Tibial nerve (tissue), 4 donors: ENCODE measurements around the gene DYNC2I2. TPM values are rescaled to one million over a fixed set of nuclear protein-coding genes. Genes with fewer than 3 reads are reported as not detected.
"Not testable (repeated sequence)": the region's sequence is repeated elsewhere in the genome, so short reads cannot be mapped to it uniquely, and the experiment has no call there.

Experiments
- DNase-seq, 2 donors: peaks; one replicate each; pipeline ENCODE4 v3.0.0-alpha.2; 2019; ENCODE audit warnings: low spot score in 2 of 2
- H3K27ac ChIP-seq, 4 donors: fragments of 200-600 bp; sonication (generic) in 3 of 4; one replicate each; pipeline ENCODE4 v1.5.1; 2017 to 2019; ENCODE audit warnings: mild to moderate bottlenecking in 1 of 4
- H3K27me3 ChIP-seq, 2 donors: fragments of 200-600 bp; sonication (generic) in 1 of 2; one replicate each; pipeline versions ENCODE4 v1.5.1 to v1.6.0; 2017 to 2019
- H3K36me3 ChIP-seq, 3 donors: fragments of 200-600 bp; sonication (generic); one replicate each; pipeline ENCODE4 v1.5.1; 2018 to 2019
- H3K4me1 ChIP-seq, 4 donors: fragments of 200-600 bp; sonication (generic) in 3 of 4; one replicate each; pipeline ENCODE4 v1.5.1; 2017 to 2019
- H3K4me3 ChIP-seq, 4 donors: fragments of 200-600 bp; sonication (generic) in 3 of 4; one replicate each; pipeline ENCODE4 v1.5.1; 2017 to 2019; ENCODE audit warnings: mild to moderate bottlenecking in 1 of 4, moderate library complexity in 1 of 4
- H3K9me3 ChIP-seq, 4 donors: fragments of 200-600 bp; sonication (generic) in 3 of 4; one replicate each; pipeline ENCODE4 v1.5.1; 2017 to 2019
- CTCF ChIP-seq, 5 experiments: fragments of 200-600 bp in 3 of 5; fragments of 450-650 bp in 2 of 5; sonication (generic) in 3 of 5; IDR thresholded peaks; one replicate each; pipeline ENCODE4 v1.5.1; 2016 to 2019; ENCODE audit warnings: antibody characterized with exemption in 5 of 5, mild to moderate bottlenecking in 3 of 5, moderate library complexity in 2 of 5
- EP300 ChIP-seq, 2 donors: sonication (generic); formaldehyde crosslinking; IDR thresholded peaks; one replicate each; pipeline ENCODE4 v1.6.1; 2017; ENCODE audit warnings: antibody characterized with exemption in 2 of 2, mild to moderate bottlenecking in 1 of 2
- POLR2A ChIP-seq, 2 donors: fragments of 450-650 bp; IDR thresholded peaks; one replicate each; pipeline ENCODE4 v1.6.1; 2017; ENCODE audit warnings: antibody characterized with exemption in 2 of 2, mild to moderate bottlenecking in 2 of 2, moderate library complexity in 2 of 2
- WGBS, 2 donors: methylation state at CpG; one replicate each; pipeline ENCODE4 v1.1.5; 2018; 5-methylcytosine and 5-hydroxymethylcytosine counted together
- total RNA-seq, 4 donors: library from RNA; depleted of rRNA; stranded (reverse); fragments of >200 nt; gene quantifications; one replicate each; pipeline ENCODE4 v1.1.0, GENCODE V29; 2016

Gene DYNC2I2
- total RNA-seq, 4 donors from 2014 or later = 53.8 to 117 (median 111) TPM

DNA sequence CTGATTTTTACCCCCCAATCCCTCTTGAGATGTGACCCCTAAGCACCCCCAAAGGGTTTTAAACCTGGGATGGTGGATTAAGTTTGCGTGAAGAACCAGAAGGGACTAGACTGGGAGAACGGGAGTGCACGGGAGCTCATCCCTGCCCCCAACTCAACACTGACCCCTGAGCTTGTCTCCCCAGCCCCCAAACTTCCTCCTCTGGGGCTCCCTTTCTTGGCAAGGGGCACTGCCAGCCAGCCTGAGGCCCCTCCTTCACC lies 27.3 kb upstream of the DYNC2I2 start:
- Histone ChIP-seq H3K4me3 (peak overlapping the region; percentile 24 to 68 (median 45)), H3K9me3 (no peaks in the 10 kb centered on the region), H3K36me3 (no peaks in the 10 kb centered on the region), H3K27ac (peak overlapping the region; percentile 49 to 88 (median 84)), H3K4me1 (peaks cover 0 to 42% (median 15%) of the 10 kb centered on the region in 4 donors), H3K27me3 (no peaks in the 10 kb centered on the region)
- TF ChIP-seq EP300 (IDR thresholded peaks at IDR 0.05) (no peak), POLR2A (IDR thresholded peaks at IDR 0.05) (no peak), CTCF (IDR thresholded peaks at IDR 0.05) (no peak)
- WGBS, 2 donors = 0 to 2% methylated on average over 3 of the region's 3 CpGs
- DNase-seq = no peak

GRCh38 chr9:128683340-128684064 lies 26.9 kb upstream of the DYNC2I2 start:
- TF ChIP-seq POLR2A (IDR thresholded peaks at IDR 0.05) = no peak
- peak in 1 of 2 donors; percentile 18 for TF ChIP-seq EP300 (IDR thresholded peaks at IDR 0.05)
- TF ChIP-seq CTCF (IDR thresholded peaks at IDR 0.05) = no peak
- 11 to 12% methylated on average over 21 of the region's 21 CpGs for WGBS, 2 donors
- Histone ChIP-seq H3K27me3 (no peaks in the 10 kb centered on the region), H3K27ac (peak overlapping the region; percentile 49 to 88 (median 84)), H3K36me3 (no peaks in the 10 kb centered on the region), H3K9me3 (no peaks in the 10 kb centered on the region), H3K4me3 (peak overlapping the region; percentile 24 to 68 (median 45)), H3K4me1 (peaks cover 0 to 42% (median 15%) of the 10 kb centered on the region in 4 donors)
- peak in 1 of 2 donors; percentile 32 for DNase-seq

DNA sequence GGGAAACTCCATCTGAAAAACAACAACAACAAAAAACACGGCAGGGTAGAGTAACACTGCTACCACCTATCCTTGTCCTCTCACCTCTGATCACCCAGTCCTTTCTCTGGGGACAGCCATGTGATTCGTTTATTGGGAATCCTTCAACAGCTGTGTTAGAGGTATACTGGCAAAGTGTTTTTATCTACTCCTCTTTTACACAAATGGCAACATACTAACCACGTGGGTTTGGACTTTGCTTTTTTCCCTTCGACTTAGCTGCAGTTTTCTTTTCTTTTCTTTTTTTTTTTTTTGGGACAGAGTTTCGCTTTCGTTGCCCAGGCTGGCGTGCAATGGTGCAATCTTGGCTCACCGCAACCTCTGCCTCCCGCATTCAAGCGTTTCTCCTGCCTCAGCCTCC lies 21.1 kb upstream of the DYNC2I2 start:
- WGBS, 2 donors = 86 to 88% methylated on average over 10 of the region's 10 CpGs
- Histone ChIP-seq H3K27ac (no peak overlapping the region), H3K36me3 (no peaks in the 10 kb centered on the region), H3K4me3 (no peak overlapping the region), H3K27me3 (no peaks in the 10 kb centered on the region), H3K9me3 (no peaks in the 10 kb centered on the region), H3K4me1 (peaks cover 0 to 1% (median 0%) of the 10 kb centered on the region in 4 donors)
- no peak for TF ChIP-seq CTCF (IDR thresholded peaks at IDR 0.05)
- TF ChIP-seq EP300 (IDR thresholded peaks at IDR 0.05) = no peak
- no peak for TF ChIP-seq POLR2A (IDR thresholded peaks at IDR 0.05)
- no peak for DNase-seq

DNA sequence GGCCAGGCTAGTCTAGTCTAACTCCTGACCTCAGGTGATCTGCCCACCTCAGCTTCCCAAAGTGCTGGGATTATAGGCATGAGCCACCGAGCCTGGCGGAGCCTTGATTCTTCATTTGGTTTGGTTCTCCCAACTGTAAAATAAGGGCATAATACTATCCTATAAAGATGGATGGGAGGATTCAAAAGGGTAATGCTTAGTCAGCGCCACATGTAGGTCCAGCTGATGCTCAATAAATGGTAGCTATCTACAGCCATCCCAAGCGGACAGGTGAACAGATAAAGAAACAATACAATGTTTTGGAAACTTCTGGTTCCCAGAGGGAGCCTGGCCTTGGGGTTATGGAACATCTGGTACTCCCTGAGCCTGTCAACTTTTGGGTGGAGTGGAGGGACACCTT lies 18.7 kb upstream of the DYNC2I2 start:
- DNase-seq = no peak
- Histone ChIP-seq H3K27ac (no peak overlapping the region), H3K36me3 (no peaks in the 10 kb centered on the region), H3K4me3 (no peak overlapping the region), H3K4me1 (no peaks in the 10 kb centered on the region), H3K27me3 (no peaks in the 10 kb centered on the region), H3K9me3 (no peaks in the 10 kb centered on the region)
- 94 to 98% methylated on average over 4 of the region's 4 CpGs for WGBS, 2 donors
- TF ChIP-seq EP300 (IDR thresholded peaks at IDR 0.05) (no peak), POLR2A (IDR thresholded peaks at IDR 0.05) (no peak), CTCF (IDR thresholded peaks at IDR 0.05) (no peak)

DNA sequence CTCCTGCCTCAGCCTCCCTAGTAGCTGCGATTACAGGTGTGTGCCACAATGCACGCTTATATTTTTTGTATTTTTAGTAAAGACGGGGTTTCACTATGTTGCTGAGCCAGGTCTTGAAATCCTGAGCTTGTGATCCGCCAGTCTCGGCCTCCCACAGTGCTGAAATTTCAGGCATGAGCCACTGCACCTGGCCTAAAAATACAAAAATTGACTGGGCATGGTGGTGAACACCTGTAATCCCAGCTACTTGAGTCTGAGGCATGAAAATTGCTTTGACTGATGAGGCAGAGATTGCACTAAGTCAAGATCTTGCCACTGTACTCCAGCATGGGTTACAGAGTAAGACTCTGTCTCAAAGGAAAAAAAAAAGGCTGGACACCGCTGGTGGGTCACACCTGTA lies 13.1 kb upstream of the DYNC2I2 start:
- Histone ChIP-seq H3K27me3 (no peaks in the 10 kb centered on the region), H3K4me3 (no peak overlapping the region), H3K4me1 (no peaks in the 10 kb centered on the region), H3K9me3 (no peaks in the 10 kb centered on the region), H3K27ac (no peak overlapping the region), H3K36me3 (no peaks in the 10 kb centered on the region)
- no peak for TF ChIP-seq EP300 (IDR thresholded peaks at IDR 0.05)
- TF ChIP-seq CTCF (IDR thresholded peaks at IDR 0.05) = no peak
- no peak for TF ChIP-seq POLR2A (IDR thresholded peaks at IDR 0.05)
- DNase-seq = no peak
- WGBS, 2 donors = 94 to 98% methylated on average over 6 of the region's 6 CpGs

GRCh38 chr9:128666481-128666941 lies 9.9 kb upstream of the DYNC2I2 start:
- DNase-seq, H3K27me3 ChIP-seq, H3K4me3 ChIP-seq, H3K27ac ChIP-seq, H3K4me1 ChIP-seq, H3K9me3 ChIP-seq, H3K36me3 ChIP-seq: not testable (repeated sequence)
- WGBS, 2 donors = 75 to 83% methylated on average over 8 of the region's 8 CpGs
